ENCODE data around the gene APH1B.
"Not testable (repeated sequence)": the region's sequence is repeated elsewhere in the genome, so short reads cannot be mapped to it uniquely, and the experiment has no call there.

APH1B gene

DNA sequence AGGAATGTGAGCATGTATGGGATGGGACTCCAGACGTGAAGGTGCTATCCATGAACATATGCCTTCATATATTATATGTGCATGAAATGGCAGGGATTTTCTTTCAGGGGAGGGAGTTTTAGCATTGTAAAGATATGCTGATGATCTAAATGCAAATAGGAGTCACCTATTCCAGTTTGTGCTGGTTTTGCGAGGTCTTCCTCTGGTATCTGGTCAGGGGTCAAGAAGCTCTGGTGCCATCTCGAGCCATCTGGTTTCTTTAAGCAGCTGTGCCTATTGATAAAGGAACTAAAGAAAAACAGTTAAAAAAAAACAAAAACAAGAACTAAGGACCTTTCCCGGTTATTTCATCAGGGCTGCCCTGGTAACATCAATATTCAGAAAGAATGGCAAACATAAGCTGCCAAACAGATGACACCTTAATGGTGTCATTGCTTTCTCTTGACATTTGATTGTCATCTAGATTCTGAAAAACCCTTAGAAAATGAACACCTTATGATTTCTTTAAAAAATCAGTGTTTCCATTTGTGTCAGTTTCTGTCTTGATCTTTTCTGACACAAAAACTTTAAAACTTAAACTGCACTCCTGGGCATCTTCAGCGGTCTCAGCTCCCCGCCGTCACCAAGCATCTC, 22.7 kb downstream of the APH1B start:
- no peak for DNase-seq

DNA sequence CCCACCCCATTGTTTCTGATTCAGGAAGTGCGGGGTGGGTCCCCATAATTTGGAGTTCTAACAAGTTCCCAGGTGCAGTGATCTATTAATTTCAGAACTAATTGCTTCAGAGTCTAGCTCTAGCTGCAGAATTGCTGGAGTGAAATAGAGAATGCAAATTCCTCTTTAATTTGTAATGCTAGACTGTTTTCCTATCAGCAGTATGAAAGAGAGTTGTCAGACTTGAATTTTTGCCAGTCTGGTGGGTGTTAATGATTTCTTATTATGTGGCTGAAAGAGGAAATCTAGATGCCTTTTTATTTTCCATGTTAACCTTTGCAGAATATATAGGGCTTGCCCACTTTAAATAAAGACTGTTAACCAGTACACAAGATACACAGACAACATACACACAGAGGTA, 23.7 kb downstream of the APH1B start:
- DNase-seq = no peak

- no peak for DNase-seq
Measured at GRCh38 chr15:63305260-63305659, 27.9 kb downstream of the APH1B start.

GRCh38 chr15:63306492-63307073, 29.2 kb downstream of the APH1B start:
- DNase-seq = no peak

DNA sequence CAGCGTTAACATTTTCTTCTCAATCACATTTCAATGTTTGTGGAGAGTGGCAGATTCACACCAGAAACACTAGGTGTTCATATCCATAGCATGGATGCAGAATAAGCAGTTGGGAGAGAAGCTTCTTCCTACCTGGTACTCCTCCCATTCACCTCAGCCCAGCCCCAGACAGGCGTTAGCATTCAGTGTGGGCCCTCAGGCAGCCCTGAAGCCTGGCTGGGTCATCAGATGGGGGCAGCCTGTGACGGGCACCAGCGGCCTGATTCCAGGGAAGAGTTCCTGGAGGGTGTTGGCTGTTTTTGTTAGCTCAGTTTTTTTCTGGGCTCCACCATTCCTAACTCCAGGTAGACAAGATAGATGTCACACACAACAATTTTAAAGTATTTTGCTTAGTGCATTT, 31.1 kb downstream of the APH1B start:
- no peak for DNase-seq

- no peak for DNase-seq
Measured at GRCh38 chr15:63308947-63309346, 31.5 kb downstream of the APH1B start.

- no peak for DNase-seq
Measured at GRCh38 chr15:63310646-63311045, 33.2 kb downstream of the APH1B start.

DNA sequence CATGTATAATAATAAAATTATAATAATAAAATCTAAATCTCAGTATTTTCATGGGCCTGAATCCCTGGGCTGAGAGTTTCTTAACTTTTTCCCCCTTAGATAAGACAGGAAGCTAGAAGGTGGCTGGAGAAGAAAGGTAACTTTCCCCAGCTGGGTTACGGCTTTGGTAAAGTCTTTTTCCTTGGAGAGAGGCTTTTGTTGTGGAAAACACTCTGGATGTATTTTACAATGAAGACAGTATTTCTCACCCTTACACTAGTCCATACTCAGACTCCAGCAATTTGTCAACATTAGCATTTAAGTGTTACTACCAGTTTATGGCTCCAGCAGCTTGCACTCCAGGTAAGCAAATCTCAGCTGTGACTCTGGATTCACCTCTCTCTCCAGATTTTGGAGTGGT, 34.9 kb downstream of the APH1B start:
- no peak for DNase-seq

DNA sequence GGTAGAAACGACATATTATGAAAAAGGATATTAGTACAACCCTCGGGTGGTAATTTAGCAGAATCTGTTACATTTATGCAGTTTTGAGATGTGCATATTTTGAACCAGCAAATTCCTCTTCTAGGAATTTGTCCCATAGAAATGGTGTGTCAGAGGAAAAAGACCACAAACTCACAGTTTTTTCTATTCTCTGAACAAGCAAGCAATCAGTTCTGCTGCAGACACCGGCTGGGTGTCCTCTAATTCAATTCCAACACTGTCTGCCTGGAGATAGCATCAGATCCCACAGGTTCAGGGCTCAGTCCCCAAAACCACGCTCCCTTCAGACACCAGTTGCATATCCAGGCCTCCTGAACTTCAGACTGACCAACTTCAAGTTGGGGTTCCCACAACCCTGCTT, 36.4 kb downstream of the APH1B start:
- no peak for DNase-seq

DNA sequence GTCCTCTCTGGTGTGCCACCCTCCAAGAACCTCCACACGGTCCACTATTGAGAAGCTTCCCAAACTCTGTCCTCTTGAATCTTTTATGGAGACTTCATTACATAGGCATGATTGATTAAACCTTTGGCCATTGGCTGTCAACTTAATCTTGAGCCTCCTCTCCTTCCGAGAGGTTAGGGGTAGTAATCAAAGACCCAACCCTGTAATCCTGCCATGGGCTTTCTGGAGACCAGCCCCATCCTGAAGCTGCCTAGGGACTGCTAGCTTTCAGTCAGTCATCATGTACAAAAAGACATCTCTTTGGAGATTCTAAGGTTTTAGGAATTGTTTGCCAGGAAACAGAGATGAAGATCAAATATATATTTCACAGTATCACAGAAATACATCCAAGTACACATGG, 37.0 kb downstream of the APH1B start:
- DNase-seq = no peak

GRCh38 chr15:63318344-63318743, 40.9 kb downstream of the APH1B start:
- no peak for DNase-seq

- no peak for DNase-seq
Measured at GRCh38 chr15:63319065-63319464, 41.7 kb downstream of the APH1B start.

GRCh38 chr15:63320446-63320845, 43.0 kb downstream of the APH1B start:
- not testable (repeated sequence) for DNase-seq

- DNase-seq = not testable (repeated sequence)
Measured at GRCh38 chr15:63320981-63321380, 43.6 kb downstream of the APH1B start.

DNA sequence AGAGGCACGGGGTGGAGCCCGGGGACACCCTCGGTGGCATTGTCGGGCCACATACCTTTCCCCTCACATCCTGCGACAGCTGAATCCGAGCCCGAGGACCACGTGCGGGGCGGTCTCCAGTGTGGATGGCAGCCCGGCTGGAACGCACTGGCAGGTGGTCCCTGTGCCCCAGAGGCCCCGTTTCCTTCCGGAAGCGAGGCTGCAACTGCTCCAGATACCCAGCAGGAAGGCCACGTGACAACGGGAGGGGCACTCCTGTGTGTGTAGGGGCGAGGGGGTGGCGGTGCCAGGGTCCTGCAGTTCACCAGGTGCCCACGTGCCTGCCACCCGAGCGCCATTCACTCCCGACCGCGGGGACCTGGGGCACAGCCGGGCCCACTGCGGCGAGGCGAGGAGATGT, 44.1 kb downstream of the APH1B start:
- no peak for DNase-seq

- no peak for DNase-seq
Measured at GRCh38 chr15:63322541-63322940, 45.1 kb downstream of the APH1B start.

DNA sequence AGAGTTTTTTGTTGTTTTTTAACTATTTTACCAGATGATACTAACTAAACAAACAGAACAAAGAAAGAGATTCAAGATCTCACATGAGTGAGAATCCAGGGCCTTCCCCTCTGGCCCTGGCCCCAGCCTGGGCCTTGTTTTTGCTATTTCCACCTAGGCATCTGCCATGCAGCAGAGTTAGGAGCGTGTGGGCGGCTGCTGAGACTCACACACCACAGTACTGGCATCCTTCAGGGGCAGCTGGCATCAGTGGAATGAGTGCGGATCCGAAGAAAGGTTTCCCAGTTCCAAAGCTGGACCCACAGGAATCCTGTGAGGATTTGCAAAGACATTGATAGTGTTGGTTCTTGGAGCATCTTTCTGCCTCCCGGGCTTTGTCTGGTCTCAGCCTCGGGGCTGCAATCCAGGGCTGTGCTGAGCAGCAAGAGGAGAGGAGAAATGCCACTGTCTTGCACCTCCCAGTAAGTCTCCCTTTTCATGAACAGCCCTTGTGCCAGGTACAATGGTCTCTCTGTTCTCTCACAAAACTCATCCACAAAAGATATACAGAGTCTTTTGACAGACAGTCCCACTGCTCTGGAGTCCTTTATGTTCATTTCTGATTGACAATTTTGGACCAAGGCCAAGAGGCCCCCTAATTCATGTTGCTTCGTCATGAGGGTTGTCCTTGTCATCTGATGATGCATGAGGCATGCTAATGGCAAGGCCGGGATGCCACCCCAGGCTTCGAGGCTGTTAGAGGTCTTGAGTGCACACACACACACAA, 46.6 kb downstream of the APH1B start:
- DNase-seq = no peak

GRCh38 chr15:63324770-63325169, 47.4 kb downstream of the APH1B start:
- DNase-seq = no peak

DNA sequence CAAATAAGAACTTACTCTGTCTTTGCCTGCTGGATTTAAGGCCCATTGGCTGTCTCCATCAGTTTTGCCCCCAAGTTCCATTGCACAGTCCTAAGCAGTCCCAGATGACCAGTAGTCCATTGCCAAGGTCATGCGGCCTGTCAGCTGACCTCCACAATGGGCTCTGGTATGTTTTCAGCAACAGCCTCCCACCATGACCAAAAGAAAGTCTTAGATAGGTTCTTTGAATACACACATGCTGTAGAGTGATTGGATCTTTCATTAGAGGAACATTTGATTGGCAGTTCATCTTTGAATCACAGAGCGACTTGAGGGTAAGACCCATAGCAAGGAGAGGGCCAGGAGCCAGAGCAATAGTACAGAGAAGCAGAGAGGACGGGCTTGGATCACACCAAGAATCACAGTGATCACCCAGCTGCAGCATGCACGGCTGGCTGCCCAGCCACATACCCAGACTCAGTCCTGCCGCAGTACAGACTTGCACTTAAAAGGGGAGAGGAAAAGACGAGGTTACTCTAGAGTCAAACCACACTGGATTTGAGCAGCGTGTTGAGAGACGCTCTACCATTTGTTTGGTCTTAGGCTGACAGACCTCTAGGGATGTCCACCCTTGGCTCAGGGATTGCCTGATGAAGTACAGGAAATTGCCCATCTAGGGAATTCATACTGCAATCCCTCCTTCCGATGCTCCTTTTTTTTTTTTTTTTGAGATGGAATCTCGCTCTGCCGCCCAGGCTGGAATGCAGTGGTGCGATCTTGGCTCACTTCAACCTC, 50.4 kb downstream of the APH1B start:
- no peak for DNase-seq

DNA sequence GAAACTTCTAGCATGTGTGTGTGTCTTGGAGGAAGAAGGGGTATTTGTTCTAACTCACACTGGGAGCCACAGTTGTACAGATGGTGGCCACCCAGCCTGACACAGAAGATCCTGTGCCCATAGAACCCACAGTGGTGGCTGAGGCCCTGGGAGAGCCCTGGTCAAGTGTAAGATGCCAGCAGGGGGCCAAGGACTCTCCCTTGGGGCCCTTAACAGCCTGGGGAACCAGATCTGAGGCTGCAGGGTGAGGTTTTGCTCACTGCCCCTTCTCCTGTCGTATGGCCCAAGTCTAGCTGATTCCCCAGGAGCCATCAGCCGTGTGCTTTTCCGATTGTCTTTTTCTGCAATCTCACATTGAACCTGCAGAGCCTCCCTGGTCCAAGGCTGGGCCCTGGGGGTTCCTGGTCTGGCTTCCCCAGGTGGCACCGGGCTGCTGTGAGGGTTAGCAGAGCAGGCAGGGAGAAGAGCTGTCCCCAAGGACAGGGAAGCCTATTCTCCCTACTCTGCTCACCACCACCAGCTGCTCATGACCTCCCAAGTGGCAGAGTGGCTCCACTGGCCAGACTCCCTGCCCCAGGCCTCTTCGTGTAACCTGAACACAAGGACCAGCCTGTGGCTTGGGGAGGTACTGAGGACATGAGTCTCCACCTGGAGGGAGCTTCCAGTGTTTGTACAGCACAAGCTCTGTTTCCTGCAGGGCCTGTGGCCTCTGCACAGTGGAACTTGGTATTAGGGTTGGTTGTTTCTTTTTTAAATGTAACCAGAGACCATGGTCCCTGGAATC, 52.4 kb downstream of the APH1B start:
- DNase-seq = no peak

DNA sequence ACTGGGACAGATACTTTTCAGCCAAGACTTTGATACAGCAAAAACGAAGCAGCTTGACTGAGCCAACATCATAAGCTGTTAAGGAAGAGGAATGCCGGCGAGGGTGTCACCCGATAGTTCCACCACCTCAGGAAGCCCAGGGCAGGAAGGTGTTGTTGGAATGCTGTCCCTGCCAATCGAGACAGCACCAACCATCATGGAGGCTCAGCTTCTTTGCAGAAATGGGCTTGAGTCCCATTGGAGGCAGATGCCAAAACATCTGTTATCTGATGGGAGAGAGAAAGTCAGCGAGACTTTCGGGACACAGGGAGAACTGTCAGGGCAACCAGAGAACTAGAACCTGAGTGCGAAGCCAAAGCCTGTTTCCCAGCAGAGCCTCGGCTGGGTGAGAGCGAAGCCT, 53.5 kb downstream of the APH1B start:
- no peak for DNase-seq

DNA sequence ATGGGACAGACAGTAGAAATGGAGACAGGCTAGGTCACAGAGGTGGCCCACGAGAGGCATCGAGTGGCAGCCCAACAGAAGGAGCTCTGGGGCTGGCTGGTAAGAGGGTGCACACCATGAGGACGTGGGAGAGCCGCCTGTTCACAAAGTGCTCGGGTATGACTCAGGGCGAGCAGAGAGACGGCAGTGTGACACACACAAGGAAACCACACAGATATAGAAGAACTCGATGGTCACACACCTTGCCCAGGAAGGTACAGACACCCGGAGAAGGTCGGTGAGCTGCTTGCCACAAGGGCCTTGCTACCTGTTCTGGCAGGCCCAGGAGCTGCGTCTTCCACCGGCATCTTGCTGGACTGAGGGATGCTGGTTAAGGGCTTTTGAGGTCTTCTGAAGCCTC, 54.1 kb downstream of the APH1B start:
- no peak for DNase-seq

All from AML-193 (cell line).